HFFc6 (cell line): ENCODE measurements around the gene SAMD11. TPM values are rescaled to one million over a fixed set of nuclear protein-coding genes. Genes with fewer than 3 reads are reported as not detected.

Source experiments
- DNase-seq: peaks from one replicate; pipeline ENCODE4 v3.0.0-alpha.2; 2018
- H3K27ac Mint-ChIP-seq: 2 replicates; pipeline ENCODE4 v1.8.0; 2020; ENCODE audit warnings: mild to moderate bottlenecking, mixed read lengths
- H3K27me3 Mint-ChIP-seq: 2 replicates; pipeline ENCODE4 v1.8.0; 2021; ENCODE audit warnings: mild to moderate bottlenecking, moderate library complexity, mixed read lengths; ENCODE audit not compliant: insufficient read depth
- H3K36me3 Mint-ChIP-seq: 2 replicates; pipeline ENCODE4 v1.8.0; 2021; ENCODE audit warnings: low read depth, mixed read lengths
- H3K4me1 Mint-ChIP-seq: 2 replicates; pipeline ENCODE4 v1.8.0; 2020; ENCODE audit warnings: low read depth, mixed read lengths
- H3K4me3 Mint-ChIP-seq: 2 replicates; pipeline ENCODE4 v1.8.0; 2020; ENCODE audit warnings: mild to moderate bottlenecking, moderate library complexity, mixed read lengths
- H3K9me3 Mint-ChIP-seq: 2 replicates; pipeline ENCODE4 v1.8.0; 2020; ENCODE audit warnings: mild to moderate bottlenecking, mixed read lengths
- CTCF ChIP-seq: fragments of 200-600 bp; sonication (generic); IDR thresholded peaks from 2 replicates; pipeline ENCODE4 v1.5.0; 2021; ENCODE audit warnings: antibody characterized with exemption, mild to moderate bottlenecking
- total RNA-seq, 6 experiments: library from RNA; stranded (reverse); fragmentation: NEBNext Ultra II Directional; extraction: Animal tissue kit (Norgen Biotek cat#: 25700); gene quantifications; 2 replicates in 1 of 6; 3 replicates in 5 of 6; pipeline ENCODE4 v1.2.3, GENCODE V29; 2021

SAMD11 gene
- total RNA-seq, 6 experiments from 2014 or later = 20.6 to 29.3 (median 27.5) TPM

GRCh38 chr1:920010-920409 lies 3.7 kb upstream of the SAMD11 start:
- Mint-ChIP-seq H3K27me3 (peaks cover 11% of the 10 kb centered on the region), H3K36me3 (peaks cover 4% of the 10 kb centered on the region; the same call in 1 of the 2 replicates), H3K4me3 (no peak overlapping the region), H3K9me3 (no peaks in the 10 kb centered on the region), H3K4me1 (peaks cover 32% of the 10 kb centered on the region), H3K27ac (no peak overlapping the region)
- DNase-seq = no peak
- no peak for TF ChIP-seq CTCF

- H3K36me3 Mint-ChIP-seq = peaks cover 4% of the 10 kb centered on the region; the same call in 1 of the 2 replicates
- H3K4me3 Mint-ChIP-seq = no peak overlapping the region; the same call in 1 of the 2 replicates
- peaks cover 7% of the 10 kb centered on the region for H3K27me3 Mint-ChIP-seq
- DNase-seq = no peak
- no peak for TF ChIP-seq CTCF
- H3K9me3 Mint-ChIP-seq = no peaks in the 10 kb centered on the region
- no peak overlapping the region for H3K27ac Mint-ChIP-seq
- peaks cover 32% of the 10 kb centered on the region for H3K4me1 Mint-ChIP-seq
Observed at GRCh38 chr1:920521-920920, 3.2 kb upstream of the SAMD11 start.

GRCh38 chr1:921011-921837 lies 2.5 kb upstream of the SAMD11 start:
- H3K9me3 Mint-ChIP-seq = no peaks in the 10 kb centered on the region
- DNase-seq = peak; percentile 60
- peak; percentile 77 for TF ChIP-seq CTCF
- H3K27me3 Mint-ChIP-seq = peaks cover under 1% of the 10 kb centered on the region; the same call in 1 of the 2 replicates
- peak overlapping the region; percentile 39; the same call in 1 of the 2 replicates for H3K4me3 Mint-ChIP-seq
- H3K36me3 Mint-ChIP-seq = peaks cover 4% of the 10 kb centered on the region; the same call in 1 of the 2 replicates
- H3K4me1 Mint-ChIP-seq = peaks cover 32% of the 10 kb centered on the region
- H3K27ac Mint-ChIP-seq = no peak overlapping the region

GRCh38 chr1:923991-924655 lies 400 bp downstream of the SAMD11 start:
- Mint-ChIP-seq H3K9me3 (no peaks in the 10 kb centered on the region), H3K4me1 (peaks cover 19% of the 10 kb centered on the region), H3K27ac (no peak overlapping the region), H3K27me3 (no peaks in the 10 kb centered on the region), H3K36me3 (peaks cover 4% of the 10 kb centered on the region; the same call in 1 of the 2 replicates), H3K4me3 (peak overlapping the region; percentile 75)
- no peak for TF ChIP-seq CTCF
- no peak for DNase-seq

- peak; percentile 28; the same call in 1 of the 2 replicates for TF ChIP-seq CTCF
- Mint-ChIP-seq H3K27me3 (no peaks in the 10 kb centered on the region), H3K4me3 (peak overlapping the region; percentile 75), H3K27ac (no peak overlapping the region), H3K4me1 (peaks cover 19% of the 10 kb centered on the region), H3K9me3 (no peaks in the 10 kb centered on the region), H3K36me3 (peaks cover 4% of the 10 kb centered on the region; the same call in 1 of the 2 replicates)
- peak; percentile 61 for DNase-seq
Observed at GRCh38 chr1:924656-925560, 1.2 kb downstream of the SAMD11 start.
